B cell (primary cell): ENCODE results near the gene ST13. TPM values are rescaled to one million over a fixed set of nuclear protein-coding genes. Genes with fewer than 3 reads are reported as not detected.

Source experiments
- ATAC-seq: fragments of 200-7000 bp; cut with Tn5 transposase; one replicate; pipeline ENCODE4 v1.10.0; 2021; ENCODE audit warnings: low read depth, mild to moderate bottlenecking, moderate number of reproducible peaks, moderate library complexity
- CTCF ChIA-PET: fragments of 350-600 bp; sonication (Branson Sonifier 250); formaldehyde crosslinking; loops from one replicate; lab custom pipeline; 2021; ENCODE audit warnings: antibody characterized with exemption, inconsistent platforms; lab: Charles Lee
- POLR2A ChIA-PET: fragments of 350-600 bp; sonication (Branson Sonifier 250); formaldehyde crosslinking; loops from one replicate; lab custom pipeline; 2021; ENCODE audit warnings: antibody characterized with exemption; lab: Charles Lee
- DNase-seq: peaks from one replicate; pipeline ENCODE4 v3.0.0; 2013
- H2AFZ ChIP-seq: 2 replicates; pipeline ENCODE4 v1.6.1; 2012; ENCODE audit warnings: mild to moderate bottlenecking, low read depth, low read length; ENCODE audit not compliant: insufficient read depth, poor library complexity, severe bottlenecking
- H3K27ac ChIP-seq, 2 donors: 1 replicate in 1 of 2; 2 replicates in 1 of 2; pipeline ENCODE4 v1.5.1; 2012 to 2013; ENCODE audit warnings: low read length in 2 of 2, mild to moderate bottlenecking in 2 of 2, moderate library complexity in 1 of 2
- H3K27me3 ChIP-seq, 4 experiments: fragments of 200-600 bp in 1 of 4; sonication (generic) in 1 of 4; replicated peaks in 1 of 4; 1 replicate in 2 of 4; 2 replicates in 2 of 4; pipeline versions ENCODE4 v1.6.1 to v1.7.0; 2013 to 2016; ENCODE audit warnings: low read length in 3 of 4, mild to moderate bottlenecking in 2 of 4, mixed read lengths in 1 of 4, moderate library complexity in 1 of 4; ENCODE audit not compliant: insufficient read depth in 4 of 4, control insufficient read depth in 3 of 4; ENCODE audit errors: control extremely low read depth in 1 of 4
- H3K36me3 ChIP-seq, 2 experiments: replicated peaks in 1 of 2; 1 replicate in 1 of 2; 2 replicates in 1 of 2; pipeline versions ENCODE4 v1.6.1 to v1.7.1; 2013; ENCODE audit warnings: low read length in 1 of 2; ENCODE audit not compliant: insufficient read depth in 2 of 2, control insufficient read depth in 1 of 2; ENCODE audit errors: control extremely low read depth in 1 of 2, extremely low read depth in 1 of 2
- H3K4me1 ChIP-seq, 2 donors: fragments of 200-600 bp in 1 of 2; sonication (generic) in 1 of 2; 1 replicate in 1 of 2; 2 replicates in 1 of 2; pipeline versions ENCODE4 v1.5.1 to v1.6.1; 2013 to 2017; ENCODE audit warnings: low read length in 2 of 2; ENCODE audit not compliant: control insufficient read depth in 2 of 2, insufficient read depth in 2 of 2
- H3K4me2 ChIP-seq: replicated peaks from 2 replicates; pipeline ENCODE3; 2012; ENCODE audit warnings: mild to moderate bottlenecking, low read depth, low read length; ENCODE audit not compliant: poor library complexity, severe bottlenecking
- H3K4me3 ChIP-seq, 5 experiments: fragments of 200-600 bp in 1 of 5; sonication (generic) in 1 of 5; 1 replicate in 3 of 5; 2 replicates in 2 of 5; pipeline versions ENCODE4 v1.5.1 to v1.7.0; 2011 to 2016; ENCODE audit warnings: low read length in 4 of 5, mild to moderate bottlenecking in 4 of 5, low read depth in 2 of 5, control low read depth in 1 of 5, moderate library complexity in 1 of 5; ENCODE audit not compliant: insufficient read depth in 1 of 5; ENCODE audit errors: control extremely low read depth in 1 of 5, extremely low read depth in 1 of 5
- H3K79me2 ChIP-seq: fragments of 200-600 bp; sonication (generic); one replicate; pipeline ENCODE4 v1.6.0; 2016; ENCODE audit warnings: low read length; ENCODE audit not compliant: control insufficient read depth, insufficient read depth
- H3K9ac ChIP-seq: fragments of 200-600 bp; sonication (generic); 2 replicates; pipeline ENCODE4 v1.6.1; 2017; ENCODE audit warnings: mild to moderate bottlenecking, low read length, moderate library complexity
- H3K9me3 ChIP-seq, 3 donors: one replicate each; pipeline versions ENCODE4 v1.6.1 to v1.7.1; 2013; ENCODE audit warnings: low read length in 2 of 3; ENCODE audit not compliant: control insufficient read depth in 2 of 3, insufficient read depth in 1 of 3; ENCODE audit errors: control extremely low read depth in 1 of 3
- H4K20me1 ChIP-seq: 2 replicates; pipeline ENCODE4 v1.6.0; 2012; ENCODE audit warnings: mild to moderate bottlenecking, low read length; ENCODE audit not compliant: insufficient read depth, control insufficient read depth, poor library complexity, severe bottlenecking
- H3K27ac Mint-ChIP-seq: one replicate; pipeline ENCODE4 v1.8.0; 2021; ENCODE audit warnings: mixed read lengths
- H3K27me3 Mint-ChIP-seq: one replicate; pipeline ENCODE4 v1.8.0; 2021; ENCODE audit warnings: mixed read lengths
- H3K4me1 Mint-ChIP-seq: one replicate; pipeline ENCODE4 v1.8.0; 2021; ENCODE audit warnings: mixed read lengths
- H3K4me3 Mint-ChIP-seq: one replicate; pipeline ENCODE4 v1.8.0; 2021; ENCODE audit warnings: mixed read lengths
- H3K9me3 Mint-ChIP-seq: one replicate; pipeline ENCODE4 v1.8.0; 2022; ENCODE audit warnings: mixed read lengths; ENCODE audit not compliant: insufficient read depth
- EZH2 ChIP-seq: IDR thresholded peaks from 2 replicates; pipeline ENCODE4 v1.6.1; 2012; ENCODE audit warnings: borderline replicate concordance, low read depth, mild to moderate bottlenecking, moderate library complexity, low read length; ENCODE audit not compliant: insufficient read depth, poor library complexity, severe bottlenecking
- WGBS: methylation state at CpG from one replicate; pipeline ENCODE4 v1.1.5; 2013; ENCODE audit warnings: missing lambda C conversion rate; ENCODE audit not compliant: insufficient coverage; 5-methylcytosine and 5-hydroxymethylcytosine counted together
- intact Hi-C: fragments of 100-400 bp; cut with micrococcal nuclease; formaldehyde crosslinking; loops from one replicate; pipeline ENCODE4 v1.10.0; 2022
- polyA plus RNA-seq: library from polyadenylated mRNA; depleted of rRNA; stranded (reverse); fragments of >200 nt; gene quantifications from 2 replicates; pipeline ENCODE4 v1.2.3, GENCODE V29; 2012
- total RNA-seq, 2 donors: library from RNA; stranded (reverse); fragments of 120-200 nt in 1 of 2; gene quantifications; 1 replicate in 1 of 2; 2 replicates in 1 of 2; pipeline versions ENCODE4 v1.2.3 to v1.2.4, GENCODE V29; 2013 to 2022
- TF ChIP-seq, protein P1 (sequence below): fragments of 200-600 bp; IDR thresholded peaks from one replicate; pipeline ENCODE4 v1.8.0; 2022; ENCODE audit warnings: antibody characterized with exemption, mild to moderate bottlenecking

ST13 gene
- total and polyA plus RNA-seq, 2 donors (not counting 1 experiment from before 2014, with no cell fraction given) = 44.6 to 187 TPM

DNA sequence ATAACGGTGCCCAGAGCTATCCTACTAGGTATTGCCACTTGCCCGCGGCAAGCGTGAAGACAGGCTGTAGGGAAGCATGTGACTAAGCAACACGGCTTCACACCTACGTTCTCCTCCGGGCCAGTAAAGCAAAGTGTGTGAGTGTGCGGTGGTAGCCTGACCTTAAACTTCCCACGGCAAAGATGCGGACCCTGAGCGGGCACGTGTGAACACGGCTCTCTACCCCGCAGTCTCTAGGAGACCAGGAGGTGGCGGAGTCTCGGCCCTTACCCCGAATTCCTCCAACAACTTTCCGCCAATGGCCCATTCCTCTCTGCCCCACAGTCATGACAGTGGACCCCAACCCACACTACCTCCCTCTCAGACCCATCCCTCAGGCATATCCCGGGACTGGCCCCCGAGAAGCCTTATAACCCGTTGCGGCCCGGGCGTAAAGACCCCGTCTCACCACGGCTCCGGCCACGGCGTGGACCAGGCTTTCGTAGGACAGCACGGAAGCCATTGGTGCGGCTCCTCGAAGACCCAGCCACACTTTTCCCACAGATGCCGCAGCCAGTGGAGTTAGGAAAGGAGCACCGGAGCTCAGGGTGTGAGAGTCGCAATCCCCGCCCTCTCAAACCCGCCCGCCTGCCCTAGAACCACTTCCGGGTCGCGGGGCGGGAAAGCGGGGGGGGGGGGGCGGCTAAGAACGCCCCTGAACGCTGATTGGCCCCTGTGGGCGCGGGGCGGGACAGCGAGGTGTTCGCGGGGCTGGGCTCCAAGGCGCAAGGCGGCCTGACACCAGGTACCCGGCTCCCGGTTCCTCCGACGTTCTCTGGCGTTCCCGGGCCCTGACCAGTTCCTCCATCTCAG is 37.5 kb downstream of the ST13 start, which contains the start of gene SLC25A17:
Gene SLC25A17 (minus strand): TSS at position 600 of the 852 bp plus-strand sequence. CDS start 98 bp downstream, at position 502.
- TF ChIP-seq, protein P1, sequence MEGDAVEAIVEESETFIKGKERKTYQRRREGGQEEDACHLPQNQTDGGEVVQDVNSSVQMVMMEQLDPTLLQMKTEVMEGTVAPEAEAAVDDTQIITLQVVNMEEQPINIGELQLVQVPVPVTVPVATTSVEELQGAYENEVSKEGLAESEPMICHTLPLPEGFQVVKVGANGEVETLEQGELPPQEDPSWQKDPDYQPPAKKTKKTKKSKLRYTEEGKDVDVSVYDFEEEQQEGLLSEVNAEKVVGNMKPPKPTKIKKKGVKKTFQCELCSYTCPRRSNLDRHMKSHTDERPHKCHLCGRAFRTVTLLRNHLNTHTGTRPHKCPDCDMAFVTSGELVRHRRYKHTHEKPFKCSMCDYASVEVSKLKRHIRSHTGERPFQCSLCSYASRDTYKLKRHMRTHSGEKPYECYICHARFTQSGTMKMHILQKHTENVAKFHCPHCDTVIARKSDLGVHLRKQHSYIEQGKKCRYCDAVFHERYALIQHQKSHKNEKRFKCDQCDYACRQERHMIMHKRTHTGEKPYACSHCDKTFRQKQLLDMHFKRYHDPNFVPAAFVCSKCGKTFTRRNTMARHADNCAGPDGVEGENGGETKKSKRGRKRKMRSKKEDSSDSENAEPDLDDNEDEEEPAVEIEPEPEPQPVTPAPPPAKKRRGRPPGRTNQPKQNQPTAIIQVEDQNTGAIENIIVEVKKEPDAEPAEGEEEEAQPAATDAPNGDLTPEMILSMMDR = peak; percentile 44
- no peak for TF ChIP-seq EZH2
- intact Hi-C loops = loop anchor here (1.0 to 5.0 kb wide), 5 partner anchors 37 to 642 kb away; partner anchors contain the start of genes ADSL, EP300, ST13 and TNRC6B
- H3K4me3 ChIP-seq = peak within 1 kb of the TSS; percentile 74 to 100 (median 98)
- peak within 1 kb of the TSS; percentile 77 for H3K4me2 ChIP-seq
- peak within 1 kb of the TSS; percentile 98 for H3K9ac ChIP-seq
- H3K4me1 ChIP-seq = peaks cover 22 to 27% of the 10 kb centered on the region in 2 donors
- ChIA-PET CTCF (interaction anchor here (0.6 to 2.9 kb wide), 5 partner anchors 59 to 136 kb away, joined by 3 to 14 read pairs (median 4); no protein-coding TSS in a partner anchor), POLR2A (interaction anchor here (0.5 to 1.1 kb wide), 7 partner anchors 12 to 1431 kb away, joined by 3 to 6 read pairs (median 3); partner anchors contain the start of gene XPNPEP3)
- H3K4me1 Mint-ChIP-seq = peaks cover 34% of the 10 kb centered on the region
- no peaks in the 10 kb centered on the region for H3K27me3 ChIP-seq
- H3K9me3 ChIP-seq = no peaks in the 10 kb centered on the region
- peak within 1 kb of the TSS; percentile 59 to 75 for H3K27ac ChIP-seq
- ATAC-seq (peak; percentile 92), DNase-seq (peak; percentile 89)
- H3K4me3 Mint-ChIP-seq = peak within 1 kb of the TSS; percentile 95
- peak within 1 kb of the TSS; percentile 100 for H2AFZ ChIP-seq
- H4K20me1 ChIP-seq = peaks cover 10% of the 10 kb centered on the region
- peak within 1 kb of the TSS; percentile 91 for H3K27ac Mint-ChIP-seq
- peaks cover 49% of the 10 kb centered on the region for H3K79me2 ChIP-seq
- no peaks in the 10 kb centered on the region for H3K27me3 Mint-ChIP-seq
- H3K9me3 Mint-ChIP-seq = no peaks in the 10 kb centered on the region
- under 1% methylated on average over 52 of the region's 61 CpGs for WGBS
- H3K36me3 ChIP-seq = peaks cover 0 to 9% of the 10 kb centered on the region in 2 experiments
